Mesenchymal stem cell (in vitro differentiated cells and primary cell): ENCODE data around the gene HERPUD2.

Experiments
- DNase-seq: peaks from one replicate; pipeline ENCODE4 v3.0.0-alpha.2; 2013
- H2AFZ ChIP-seq: one replicate; pipeline ENCODE4 v1.6.1; 2013; ENCODE audit warnings: low read depth, mild to moderate bottlenecking, control low read depth, inconsistent platforms, low read length, moderate library complexity
- H2AK5ac ChIP-seq: 2 replicates; pipeline ENCODE4 v1.6.1; 2013; ENCODE audit warnings: low read length, moderate library complexity, mild to moderate bottlenecking, inconsistent platforms; ENCODE audit not compliant: severe bottlenecking
- H2BK120ac ChIP-seq: one replicate; pipeline ENCODE4 v1.6.1; 2013; ENCODE audit warnings: low read depth, mild to moderate bottlenecking, inconsistent platforms, low read length, moderate library complexity
- H2BK12ac ChIP-seq, 2 experiments: one replicate each; pipeline ENCODE4 v1.6.1; 2013; ENCODE audit warnings: inconsistent platforms in 2 of 2, low read length in 2 of 2, mild to moderate bottlenecking in 2 of 2, moderate library complexity in 2 of 2, control low read depth in 1 of 2
- H2BK15ac ChIP-seq: one replicate; pipeline ENCODE4 v1.6.1; 2013; ENCODE audit warnings: mild to moderate bottlenecking, low read depth, inconsistent platforms; ENCODE audit not compliant: poor library complexity, severe bottlenecking
- H2BK5ac ChIP-seq: 2 replicates; pipeline ENCODE4 v1.6.1; 2013; ENCODE audit warnings: low read depth, mild to moderate bottlenecking, low read length, control low read depth, inconsistent platforms; ENCODE audit not compliant: poor library complexity, severe bottlenecking
- H3K14ac ChIP-seq, 2 experiments: one replicate each; pipeline ENCODE4 v1.6.1; 2013; ENCODE audit warnings: inconsistent platforms in 2 of 2, low read length in 2 of 2, control low read depth in 1 of 2, mild to moderate bottlenecking in 1 of 2, moderate library complexity in 1 of 2
- H3K18ac ChIP-seq, 2 experiments: one replicate each; pipeline ENCODE4 v1.6.1; 2013; ENCODE audit warnings: inconsistent platforms in 2 of 2, low read length in 2 of 2, control low read depth in 1 of 2, low read depth in 1 of 2, mild to moderate bottlenecking in 1 of 2
- H3K23ac ChIP-seq, 2 experiments: one replicate each; pipeline ENCODE4 v1.6.1; 2013; ENCODE audit warnings: inconsistent platforms in 2 of 2, low read length in 2 of 2, mild to moderate bottlenecking in 2 of 2, moderate library complexity in 2 of 2, control low read depth in 1 of 2
- H3K27ac ChIP-seq: 2 replicates; pipeline ENCODE4 v1.5.1; 2013; ENCODE audit warnings: mild to moderate bottlenecking, moderate library complexity, low read length, control low read depth, inconsistent platforms; ENCODE audit not compliant: poor library complexity, severe bottlenecking
- H3K27me3 ChIP-seq, 2 experiments: 2 replicates each; pipeline versions ENCODE4 v1.6.1 to v1.7.0; 2013; ENCODE audit warnings: low read length in 2 of 2, mild to moderate bottlenecking in 2 of 2, moderate library complexity in 2 of 2, control low read depth in 1 of 2, inconsistent platforms in 1 of 2; ENCODE audit not compliant: control insufficient read depth in 1 of 2, insufficient read depth in 1 of 2
- H3K36me3 ChIP-seq, 2 experiments: 2 replicates each; pipeline versions ENCODE4 v1.6.1 to v1.7.0; 2013; ENCODE audit warnings: low read length in 2 of 2, control low read depth in 1 of 2, inconsistent platforms in 1 of 2, low read depth in 1 of 2, mild to moderate bottlenecking in 1 of 2; ENCODE audit not compliant: insufficient read depth in 2 of 2, control insufficient read depth in 1 of 2
- H3K4ac ChIP-seq, 2 experiments: one replicate each; pipeline ENCODE4 v1.6.1; 2013; ENCODE audit warnings: inconsistent platforms in 2 of 2, low read length in 2 of 2, mild to moderate bottlenecking in 2 of 2, moderate library complexity in 2 of 2, control low read depth in 1 of 2, low read depth in 1 of 2
- H3K4me1 ChIP-seq: 2 replicates; pipeline ENCODE4 v1.6.1; 2013; ENCODE audit warnings: low read depth, low read length, control low read depth; ENCODE audit not compliant: control insufficient read depth, insufficient read depth
- H3K4me2 ChIP-seq: 2 replicates; pipeline ENCODE4 v1.6.1; 2013; ENCODE audit warnings: low read length, mild to moderate bottlenecking, inconsistent platforms; ENCODE audit not compliant: poor library complexity, severe bottlenecking
- H3K4me3 ChIP-seq, 2 experiments: 2 replicates each; pipeline versions ENCODE4 v1.5.1 to v1.7.0; 2013; ENCODE audit warnings: low read length in 2 of 2, mild to moderate bottlenecking in 2 of 2, control low read depth in 1 of 2, low read depth in 1 of 2; ENCODE audit not compliant: insufficient read depth in 1 of 2
- H3K79me1 ChIP-seq: replicated peaks from 2 replicates; pipeline ENCODE4 v1.6.1; 2013; ENCODE audit warnings: mild to moderate bottlenecking, control low read depth, low read length, inconsistent platforms; ENCODE audit not compliant: poor library complexity, severe bottlenecking
- H3K9ac ChIP-seq: 2 replicates; pipeline ENCODE4 v1.7.0; 2013; ENCODE audit warnings: mild to moderate bottlenecking, low read length, moderate library complexity
- H3K9me3 ChIP-seq: 2 replicates; pipeline ENCODE4 v1.7.0; 2013; ENCODE audit warnings: mild to moderate bottlenecking, low read length; ENCODE audit not compliant: control insufficient read depth
- H4K8ac ChIP-seq: one replicate; pipeline ENCODE4 v1.6.1; 2013; ENCODE audit warnings: inconsistent platforms, mild to moderate bottlenecking, low read length, moderate library complexity
- H4K91ac ChIP-seq: one replicate; pipeline ENCODE4 v1.6.1; 2013; ENCODE audit warnings: mild to moderate bottlenecking, low read length, inconsistent platforms
- WGBS: methylation state at CpG from one replicate; pipeline ENCODE4 v1.1.7; 2013; ENCODE audit warnings: mixed read lengths; 5-methylcytosine and 5-hydroxymethylcytosine counted together

The HERPUD2 gene

DNA sequence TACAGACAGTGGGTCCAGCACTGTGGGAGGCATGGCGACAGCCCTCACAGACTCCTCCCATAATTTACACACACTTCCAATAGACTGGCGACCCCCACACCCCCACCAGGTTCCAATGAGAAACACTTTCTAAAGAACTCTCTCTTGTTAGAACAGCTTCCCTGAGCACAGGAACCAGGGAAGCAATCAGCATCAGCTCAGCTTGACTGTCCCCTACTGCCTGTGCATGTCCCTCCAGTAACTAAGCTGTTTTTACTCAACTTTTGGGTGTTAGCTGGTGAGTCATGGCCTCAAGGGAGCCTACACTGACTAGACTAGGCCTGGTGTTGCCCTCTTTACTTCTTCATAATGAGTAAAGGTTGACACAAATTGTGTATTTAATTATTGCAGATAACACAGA lies 32.6 kb upstream of the HERPUD2 start:
- Histone ChIP-seq H3K27me3 (no peaks in the 10 kb centered on the region), H3K9ac (no peak overlapping the region), H3K4me2 (no peak overlapping the region), H3K79me1 (no peaks in the 10 kb centered on the region), H3K23ac (no peak overlapping the region), H3K14ac (no peak overlapping the region), H2AFZ (no peak overlapping the region), H3K36me3 (no peaks in the 10 kb centered on the region), H2BK12ac (no peak overlapping the region), H2AK5ac (no peak overlapping the region), H4K91ac (no peak overlapping the region), H3K4me3 (no peak overlapping the region), H2BK5ac (no peak overlapping the region), H3K4me1 (no peaks in the 10 kb centered on the region), H2BK120ac (no peak overlapping the region), H3K4ac (no peak overlapping the region), H3K27ac (no peak overlapping the region), H3K9me3 (no peaks in the 10 kb centered on the region), H4K8ac (no peak overlapping the region), H2BK15ac (no peak overlapping the region), H3K18ac (no peak overlapping the region)
- WGBS: 90% methylated on average over 2 of the region's 2 CpGs
- peak; percentile 51 for DNase-seq

DNA sequence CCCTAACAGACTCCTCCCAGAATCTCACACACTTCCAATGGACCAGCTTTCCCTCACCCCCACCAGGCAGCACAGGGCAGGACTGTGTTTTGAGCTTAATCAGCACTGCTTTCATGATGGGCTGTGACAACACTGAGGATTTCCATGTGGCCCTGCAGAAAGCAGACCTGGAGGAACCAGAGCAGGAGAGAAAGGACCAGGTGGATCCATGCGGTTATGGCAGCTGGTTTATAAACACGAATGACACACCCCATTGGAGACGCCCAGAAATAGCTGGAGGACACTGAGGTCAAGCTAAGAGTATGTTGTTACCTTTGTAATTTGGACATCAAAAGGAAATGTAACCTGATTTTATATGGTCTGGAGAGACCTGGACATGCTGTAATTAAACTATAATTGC lies 31.7 kb upstream of the HERPUD2 start:
- Histone ChIP-seq H2BK15ac (no peak overlapping the region), H3K27me3 (no peaks in the 10 kb centered on the region), H3K79me1 (no peaks in the 10 kb centered on the region), H3K14ac (no peak overlapping the region), H3K4me3 (no peak overlapping the region), H3K4me2 (no peak overlapping the region), H3K4ac (no peak overlapping the region), H3K27ac (no peak overlapping the region), H3K9ac (no peak overlapping the region), H3K23ac (no peak overlapping the region), H2BK5ac (no peak overlapping the region), H3K18ac (no peak overlapping the region), H2BK12ac (no peak overlapping the region), H3K4me1 (no peaks in the 10 kb centered on the region), H4K91ac (peak overlapping the region; percentile 43), H4K8ac (no peak overlapping the region), H3K9me3 (no peaks in the 10 kb centered on the region), H3K36me3 (no peaks in the 10 kb centered on the region), H2BK120ac (no peak overlapping the region), H2AFZ (no peak overlapping the region), H2AK5ac (no peak overlapping the region)
- DNase-seq: no peak
- 92% methylated on average over 3 of the region's 3 CpGs for WGBS

DNA sequence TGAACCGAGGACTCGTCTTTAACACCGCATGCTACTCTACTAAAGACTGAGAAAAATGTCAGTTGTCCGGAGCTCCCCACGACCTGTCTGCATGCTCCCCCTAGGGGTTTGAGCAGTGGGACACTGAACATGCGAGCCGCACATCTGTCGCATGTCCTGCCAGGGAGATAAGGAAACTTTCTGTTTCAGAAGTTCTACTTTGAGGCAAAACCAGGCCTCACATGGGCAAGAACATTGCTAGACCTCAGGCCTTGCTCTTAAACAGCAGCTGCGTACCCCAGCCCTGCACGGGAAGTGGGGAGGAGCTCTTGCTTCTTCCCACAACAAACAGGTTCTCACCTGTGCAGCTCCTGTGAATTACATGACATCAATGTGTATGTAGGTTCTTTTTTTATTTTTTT lies 30.3 kb upstream of the HERPUD2 start:
- Histone ChIP-seq H2AK5ac (no peak overlapping the region), H4K8ac (no peak overlapping the region), H3K18ac (no peak overlapping the region), H3K27ac (no peak overlapping the region), H3K4me2 (no peak overlapping the region), H3K4me3 (no peak overlapping the region), H3K36me3 (no peaks in the 10 kb centered on the region), H3K9ac (no peak overlapping the region), H3K4me1 (no peaks in the 10 kb centered on the region), H2BK120ac (no peak overlapping the region), H2AFZ (no peak overlapping the region), H3K23ac (no peak overlapping the region), H3K79me1 (no peaks in the 10 kb centered on the region), H2BK15ac (no peak overlapping the region), H2BK5ac (no peak overlapping the region), H2BK12ac (no peak overlapping the region), H3K14ac (no peak overlapping the region), H4K91ac (no peak overlapping the region), H3K9me3 (no peaks in the 10 kb centered on the region), H3K4ac (no peak overlapping the region), H3K27me3 (no peaks in the 10 kb centered on the region)
- DNase-seq: no peak
- WGBS: 96% methylated on average over 10 of the region's 10 CpGs

DNA sequence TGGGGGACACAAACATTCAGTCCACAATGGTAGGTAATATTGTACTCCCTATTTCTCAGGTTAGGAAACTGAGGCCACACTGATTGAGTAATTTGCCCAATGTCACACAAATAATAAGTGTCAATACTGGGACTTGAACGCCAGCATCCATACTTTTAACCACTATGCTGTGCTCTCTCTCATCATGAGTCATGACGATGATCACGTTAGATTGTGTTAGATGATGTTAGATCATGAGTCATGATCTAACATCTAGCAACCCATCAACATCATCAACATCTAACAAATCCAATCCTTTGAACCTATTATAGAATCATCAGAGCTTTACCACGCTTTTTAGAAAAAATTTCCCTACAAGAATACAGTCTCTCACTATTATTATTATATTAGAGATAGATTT lies 28.1 kb upstream of the HERPUD2 start:
- Histone ChIP-seq H3K27ac (no peak overlapping the region), H3K23ac (no peak overlapping the region), H3K9me3 (no peaks in the 10 kb centered on the region), H4K91ac (no peak overlapping the region), H3K9ac (no peak overlapping the region), H3K4me2 (no peak overlapping the region), H2BK120ac (no peak overlapping the region), H3K36me3 (no peaks in the 10 kb centered on the region), H2AK5ac (no peak overlapping the region), H3K79me1 (no peaks in the 10 kb centered on the region), H3K4ac (no peak overlapping the region), H3K4me1 (no peaks in the 10 kb centered on the region), H3K18ac (no peak overlapping the region), H3K4me3 (no peak overlapping the region), H2AFZ (no peak overlapping the region), H4K8ac (no peak overlapping the region), H3K27me3 (no peaks in the 10 kb centered on the region), H2BK12ac (no peak overlapping the region), H3K14ac (no peak overlapping the region), H2BK5ac (no peak overlapping the region), H2BK15ac (no peak overlapping the region)
- 80% methylated on average over 3 of the region's 4 CpGs for WGBS
- peak; percentile 14 for DNase-seq
